Adrenal gland (tissue), 12 donors: ENCODE measurements around the gene ANKRD18A. TPM values are rescaled to one million over a fixed set of nuclear protein-coding genes. Genes with fewer than 3 reads are reported as not detected.

Source experiments
- DNase-seq, 7 donors: peaks; one replicate each; pipeline ENCODE4 v3.0.0-alpha.2; 2019 to 2020
- H3K27ac ChIP-seq, 5 donors: fragments of 200-600 bp; sonication (generic) in 4 of 5; 1 replicate in 3 of 5; 2 replicates in 2 of 5; pipeline versions ENCODE4 v1.5.1 to v1.8.0; 2016 to 2020; ENCODE audit warnings: mild to moderate bottlenecking in 1 of 5
- H3K27me3 ChIP-seq: fragments of 200-600 bp; 2 replicates; pipeline ENCODE4 v1.8.0; 2021
- H3K36me3 ChIP-seq, 2 donors: fragments of 200-600 bp; replicated peaks in 1 of 2; 1 replicate in 1 of 2; 2 replicates in 1 of 2; pipeline versions ENCODE4 v1.5.1 to v1.8.0; 2018 to 2022
- H3K4me1 ChIP-seq, 2 donors: fragments of 200-600 bp; replicated peaks in 1 of 2; 1 replicate in 1 of 2; 2 replicates in 1 of 2; pipeline versions ENCODE4 v1.5.1 to v1.8.0; 2018 to 2021
- H3K4me3 ChIP-seq, 4 donors: fragments of 200-600 bp; sonication (generic) in 3 of 4; one replicate each; pipeline ENCODE4 v1.5.1; 2016 to 2018
- H3K9me3 ChIP-seq, 3 donors: fragments of 200-600 bp; sonication (generic) in 1 of 3; replicated peaks in 1 of 3; 1 replicate in 2 of 3; 2 replicates in 1 of 3; pipeline versions ENCODE4 v1.5.1 to v1.8.0; 2016 to 2021
- POLR2A ChIP-seq, 2 donors: fragments of 450-650 bp; IDR thresholded peaks; one replicate each; pipeline ENCODE4 v1.6.1; 2017; ENCODE audit warnings: antibody characterized with exemption in 2 of 2, mild to moderate bottlenecking in 2 of 2, moderate library complexity in 1 of 2
- WGBS, 4 donors: extraction: QIAGEN DNeasy Blood & Tissue Kit in 2 of 4; methylation state at CpG; one replicate each; pipeline versions ENCODE4 v1.1.5 to v1.1.7; 2013 to 2017; 5-methylcytosine and 5-hydroxymethylcytosine counted together
- intact Hi-C, 2 donors: fragments of 100-400 bp; cut with DNase I; formaldehyde crosslinking; loops; one replicate each; pipeline versions ENCODE4 v1.14.1 to v1.15.0; 2022 to 2023
- polyA plus RNA-seq, 3 donors: library from polyadenylated mRNA; stranded (reverse); fragments of 200-250 nt in 2 of 3; fragments of 350-450 nt in 1 of 3; fragmentation: Illumina TruSeq in 1 of 3; extraction: RNeasy Lipid Tissue Mini Kit (QIAGEN cat#74804) in 1 of 3; gene quantifications; one replicate each; pipeline ENCODE4 v1.2.3, GENCODE V29; 2013 to 2014
- total RNA-seq, 9 donors: library from RNA; depleted of rRNA in 4 of 9; stranded (reverse); fragments of >200 nt in 4 of 9; fragments of 120-200 nt in 1 of 9; fragmentation: NEBNext Ultra II Directional in 1 of 9; extraction: Animal tissue kit (Norgen Biotek cat#: 25700) in 1 of 9; gene quantifications; one replicate each; pipeline versions ENCODE4 v1.1.0 to v1.2.4, GENCODE V29; 2013 to 2023
- TF ChIP-seq, protein P1 (sequence below), 6 experiments: fragments of 450-650 bp in 4 of 6; fragments of 200-600 bp in 2 of 6; sonication (generic) in 1 of 6; IDR thresholded peaks; 1 replicate in 5 of 6; 2 replicates in 1 of 6; pipeline versions ENCODE4 v1.5.1 to v1.8.0; 2016 to 2021; ENCODE audit warnings: antibody characterized with exemption in 6 of 6, mild to moderate bottlenecking in 2 of 6, moderate library complexity in 1 of 6
- donor health status: healthy with polysubstance abuse.
- donor health status: Bipolar disorder and iron deficiency.
- donor health status: DM: yes; HTN: yes; CAD: no.
- donor health status: DM: no; HTN: no; CAD: no.
- donor health status: DM: no; HTN: no; CAD: no.
- donor health status: DM: yes; HTN: yes; CAD: no.

ANKRD18A gene
- total and polyA plus RNA-seq, 12 donors = 0.07 to 0.56 (median 0.15) TPM; not detected in 4

DNA sequence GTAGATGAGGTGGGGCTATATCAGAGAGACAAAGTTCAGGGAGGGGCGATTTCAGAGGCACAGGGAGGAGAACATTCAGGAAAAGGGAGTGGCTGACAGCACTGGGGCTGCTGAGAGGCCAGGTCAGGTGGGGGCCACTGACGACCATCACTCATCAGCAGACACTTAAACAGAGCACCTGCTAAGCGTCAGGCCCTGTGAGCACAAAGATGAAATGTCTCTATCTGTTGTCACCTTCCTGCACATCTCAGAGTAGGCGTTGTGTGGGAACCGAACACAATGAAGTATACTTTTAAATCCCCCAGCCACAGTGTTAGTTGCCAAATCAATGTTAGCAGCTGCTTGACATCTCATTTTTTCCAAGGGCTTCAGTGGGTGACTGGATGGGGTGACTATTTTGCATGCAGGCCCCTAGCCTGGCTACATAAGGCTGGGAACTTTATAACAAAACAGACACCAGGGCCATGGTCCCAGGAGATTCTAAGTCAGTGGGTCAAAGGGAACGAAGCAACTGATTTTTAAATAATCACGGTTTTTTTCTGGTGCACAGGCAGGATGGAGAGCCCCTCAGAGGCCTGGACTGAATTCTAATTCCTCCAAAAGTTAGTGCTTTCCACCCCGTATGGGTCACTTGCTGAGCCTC lies 31.1 kb upstream of the ANKRD18A start:
- Histone ChIP-seq H3K4me1 (no peaks in the 10 kb centered on the region), H3K4me3 (no peak overlapping the region), H3K9me3 (no peaks in the 10 kb centered on the region), H3K27ac (no peak overlapping the region), H3K36me3 (no peaks in the 10 kb centered on the region), H3K27me3 (no peaks in the 10 kb centered on the region)
- no peak for DNase-seq
- intact Hi-C loops = no loop called here
- 71 to 80% (median 73%) methylated on average over 8 of the region's 8 CpGs for WGBS, 4 donors
- no peak for TF ChIP-seq POLR2A (IDR thresholded peaks at IDR 0.05)
- TF ChIP-seq, protein P1, sequence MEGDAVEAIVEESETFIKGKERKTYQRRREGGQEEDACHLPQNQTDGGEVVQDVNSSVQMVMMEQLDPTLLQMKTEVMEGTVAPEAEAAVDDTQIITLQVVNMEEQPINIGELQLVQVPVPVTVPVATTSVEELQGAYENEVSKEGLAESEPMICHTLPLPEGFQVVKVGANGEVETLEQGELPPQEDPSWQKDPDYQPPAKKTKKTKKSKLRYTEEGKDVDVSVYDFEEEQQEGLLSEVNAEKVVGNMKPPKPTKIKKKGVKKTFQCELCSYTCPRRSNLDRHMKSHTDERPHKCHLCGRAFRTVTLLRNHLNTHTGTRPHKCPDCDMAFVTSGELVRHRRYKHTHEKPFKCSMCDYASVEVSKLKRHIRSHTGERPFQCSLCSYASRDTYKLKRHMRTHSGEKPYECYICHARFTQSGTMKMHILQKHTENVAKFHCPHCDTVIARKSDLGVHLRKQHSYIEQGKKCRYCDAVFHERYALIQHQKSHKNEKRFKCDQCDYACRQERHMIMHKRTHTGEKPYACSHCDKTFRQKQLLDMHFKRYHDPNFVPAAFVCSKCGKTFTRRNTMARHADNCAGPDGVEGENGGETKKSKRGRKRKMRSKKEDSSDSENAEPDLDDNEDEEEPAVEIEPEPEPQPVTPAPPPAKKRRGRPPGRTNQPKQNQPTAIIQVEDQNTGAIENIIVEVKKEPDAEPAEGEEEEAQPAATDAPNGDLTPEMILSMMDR (IDR thresholded peaks at IDR 0.05) = no peak

DNA sequence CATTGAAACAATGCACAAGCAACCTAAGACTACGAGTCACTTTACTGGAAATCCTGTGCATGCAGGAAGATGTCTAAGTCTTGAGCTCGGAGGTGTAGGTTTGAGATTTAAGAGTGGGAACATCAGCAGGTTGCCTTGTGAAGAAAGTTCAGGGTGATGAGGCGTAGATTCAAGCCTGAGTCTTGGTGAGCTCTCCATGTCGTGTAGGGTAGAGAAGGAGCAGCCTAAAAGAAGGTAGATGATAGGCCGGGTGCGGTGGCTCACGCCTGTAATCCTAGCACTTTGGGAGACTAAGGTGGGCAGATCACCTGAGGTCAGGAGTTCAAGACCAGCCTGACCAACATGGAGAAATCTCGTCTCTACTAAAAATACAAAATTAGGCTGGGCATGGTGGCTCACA lies 30.2 kb upstream of the ANKRD18A start:
- H3K27me3 ChIP-seq = no peaks in the 10 kb centered on the region
- no peak overlapping the region for H3K4me3 ChIP-seq
- intact Hi-C loops = no loop called here
- no peak for TF ChIP-seq POLR2A (IDR thresholded peaks at IDR 0.05)
- TF ChIP-seq, protein P1 (IDR thresholded peaks at IDR 0.05) = no peak
- no peak for DNase-seq
- WGBS, 4 donors = 85 to 90% (median 87%) methylated on average over 8 of the region's 8 CpGs
- no peaks in the 10 kb centered on the region for H3K9me3 ChIP-seq
- H3K27ac ChIP-seq = no peak overlapping the region
- H3K36me3 ChIP-seq = no peaks in the 10 kb centered on the region
- H3K4me1 ChIP-seq = no peaks in the 10 kb centered on the region

DNA sequence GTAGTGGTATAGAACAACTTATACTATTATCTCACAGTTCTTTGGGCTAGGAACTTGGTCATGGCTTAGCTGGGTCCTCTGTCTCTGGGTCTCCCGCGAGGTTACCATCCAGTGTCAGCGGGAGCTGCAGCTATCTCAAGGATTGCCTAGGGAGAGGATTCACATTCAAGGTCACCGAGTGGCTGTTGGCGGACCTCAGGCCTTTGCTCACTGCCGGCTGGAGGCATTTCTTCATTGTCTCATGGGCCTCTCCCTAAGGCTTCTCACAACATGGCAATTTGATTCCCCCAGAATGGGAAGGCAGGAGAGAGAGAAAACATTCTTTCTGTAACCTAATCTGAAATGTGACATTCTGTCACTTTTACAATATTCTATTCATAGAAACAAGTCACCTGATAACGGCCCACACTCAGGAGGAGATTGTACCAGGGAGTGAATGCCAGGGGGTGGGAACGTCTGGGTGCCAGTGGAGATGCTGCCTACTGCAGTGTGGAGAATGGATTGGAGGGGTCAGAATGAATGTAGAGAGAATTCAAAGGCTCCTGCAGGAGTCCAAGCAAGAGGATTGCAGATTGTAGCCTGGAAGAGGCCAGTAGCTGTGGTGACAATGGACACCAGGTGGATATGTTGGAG lies 29.5 kb upstream of the ANKRD18A start:
- no peaks in the 10 kb centered on the region for H3K36me3 ChIP-seq
- no peaks in the 10 kb centered on the region for H3K27me3 ChIP-seq
- intact Hi-C loops = no loop called here
- DNase-seq = no peak
- H3K4me3 ChIP-seq = no peak overlapping the region
- TF ChIP-seq, protein P1 (IDR thresholded peaks at IDR 0.05) = no peak
- no peak for TF ChIP-seq POLR2A (IDR thresholded peaks at IDR 0.05)
- H3K4me1 ChIP-seq = no peaks in the 10 kb centered on the region
- no peak overlapping the region for H3K27ac ChIP-seq
- 74 to 83% (median 78%) methylated on average over 6 to 8 of the region's 8 CpGs for WGBS, 4 donors
- no peaks in the 10 kb centered on the region for H3K9me3 ChIP-seq

DNA sequence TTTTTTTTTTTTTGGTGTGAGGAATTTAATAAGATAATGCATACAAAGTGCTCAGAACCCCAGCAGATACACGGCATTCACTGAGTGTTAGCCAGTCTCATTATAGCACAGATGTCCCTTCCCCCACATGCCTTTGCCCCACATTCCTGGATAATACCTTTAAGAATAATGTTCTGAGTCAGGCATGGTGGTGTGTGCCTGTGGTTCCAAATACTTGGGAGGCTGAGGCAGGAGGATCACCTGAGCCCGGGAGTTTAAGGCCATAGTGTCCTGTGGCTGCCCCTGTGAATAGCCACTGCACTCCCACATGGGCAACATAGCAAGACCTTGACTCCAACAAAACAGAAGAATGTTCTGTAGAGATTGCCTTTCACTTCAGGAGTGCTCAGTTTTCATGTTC lies 24.2 kb upstream of the ANKRD18A start:
- Histone ChIP-seq H3K9me3 (no peaks in the 10 kb centered on the region), H3K36me3 (no peaks in the 10 kb centered on the region), H3K4me1 (no peaks in the 10 kb centered on the region), H3K4me3 (no peak overlapping the region), H3K27me3 (peaks cover 7% of the 10 kb centered on the region), H3K27ac (no peak overlapping the region)
- intact Hi-C loops = no loop called here
- TF ChIP-seq POLR2A (IDR thresholded peaks at IDR 0.05) = no peak
- TF ChIP-seq, protein P1 (IDR thresholded peaks at IDR 0.05) = no peak
- DNase-seq = no peak
- WGBS, 4 donors = 33 to 57% (median 40%) methylated on average over 1 to 2 of the region's 2 CpGs
